ENCODE results near the gene CTU1.

The CTU1 gene

GRCh38 chr19:51064534-51065220, 43.5 kb downstream of the CTU1 start, which contains the start of gene KLK13:
KLK13 (minus strand) TSS chr19:51065092; CDS start chr19:51065067, 25 bp downstream.
- H3K4me3 Mint-ChIP-seq = peak within 1 kb of the TSS; percentile 54 to 59
- no peak for ATAC-seq
- peaks cover 5 to 10% of the 10 kb centered on the region in 2 donors for H3K9me3 Mint-ChIP-seq
- H3K27ac Mint-ChIP-seq = no peak within 1 kb of the TSS
- peaks cover 55% of the 10 kb centered on the region for H3K27me3 Mint-ChIP-seq
- no peaks in the 10 kb centered on the region for H3K4me1 Mint-ChIP-seq
- no peak for DNase-seq

DNA sequence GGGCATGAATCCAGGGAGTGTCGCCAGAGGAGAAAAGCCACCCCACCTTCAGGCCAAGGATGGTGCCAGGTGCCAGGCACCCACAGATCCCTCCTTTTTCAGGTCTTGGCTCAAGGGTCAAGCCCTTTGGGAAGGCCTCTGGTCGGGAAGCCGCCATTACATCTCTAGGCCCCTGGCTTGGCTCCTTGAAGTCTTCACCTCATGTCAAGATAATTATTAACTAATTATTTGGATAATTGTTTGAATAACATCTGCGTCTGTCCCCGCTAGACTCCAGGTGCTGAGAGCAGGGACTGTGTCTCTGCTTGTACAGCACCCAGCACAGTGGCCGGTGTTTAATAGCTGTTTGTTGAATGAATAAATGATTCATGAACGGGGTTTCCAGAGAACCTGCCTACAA, 44.5 kb downstream of the CTU1 start:
- Mint-ChIP-seq H3K27me3 (peaks cover 55% of the 10 kb centered on the region), H3K27ac (no peak overlapping the region), H3K4me3 (no peak overlapping the region), H3K4me1 (no peaks in the 10 kb centered on the region), H3K9me3 (peaks cover 5 to 10% of the 10 kb centered on the region in 2 donors)
- ATAC-seq (no peak), DNase-seq (no peak)

DNA sequence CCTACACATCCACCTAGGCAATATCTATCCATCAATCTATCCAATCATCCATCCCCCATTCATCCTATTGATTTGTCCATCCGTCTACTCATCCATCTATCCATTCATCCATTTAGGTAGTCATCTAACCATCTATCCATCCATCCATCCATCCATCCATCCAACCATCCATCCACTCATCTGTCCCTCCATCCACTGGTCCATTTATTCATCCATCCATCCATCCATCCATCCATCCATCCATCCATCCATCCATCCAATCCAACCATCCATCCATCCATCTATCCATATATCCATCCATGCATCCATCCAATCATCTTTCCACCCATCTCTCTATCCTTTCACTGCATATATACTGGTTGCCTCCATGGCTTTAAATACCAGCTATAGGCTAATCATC, 47.2 kb downstream of the CTU1 start:
- H3K9me3 Mint-ChIP-seq = peaks cover 5 to 10% of the 10 kb centered on the region in 2 donors
- no peak overlapping the region for H3K4me3 Mint-ChIP-seq
- H3K27me3 Mint-ChIP-seq = peaks cover 41% of the 10 kb centered on the region
- no peak for DNase-seq
- no peak for ATAC-seq
- H3K27ac Mint-ChIP-seq = no peak overlapping the region
- no peaks in the 10 kb centered on the region for H3K4me1 Mint-ChIP-seq

- peaks cover 41% of the 10 kb centered on the region for H3K27me3 Mint-ChIP-seq
- DNase-seq = no peak
- no peak overlapping the region for H3K27ac Mint-ChIP-seq
- H3K4me1 Mint-ChIP-seq = no peaks in the 10 kb centered on the region
- peaks cover 5 to 10% of the 10 kb centered on the region in 2 donors for H3K9me3 Mint-ChIP-seq
- no peak for ATAC-seq
- no peak overlapping the region for H3K4me3 Mint-ChIP-seq
These were observed 47.9 kb downstream of the CTU1 start for GRCh38 chr19:51060336-51060735.

DNA sequence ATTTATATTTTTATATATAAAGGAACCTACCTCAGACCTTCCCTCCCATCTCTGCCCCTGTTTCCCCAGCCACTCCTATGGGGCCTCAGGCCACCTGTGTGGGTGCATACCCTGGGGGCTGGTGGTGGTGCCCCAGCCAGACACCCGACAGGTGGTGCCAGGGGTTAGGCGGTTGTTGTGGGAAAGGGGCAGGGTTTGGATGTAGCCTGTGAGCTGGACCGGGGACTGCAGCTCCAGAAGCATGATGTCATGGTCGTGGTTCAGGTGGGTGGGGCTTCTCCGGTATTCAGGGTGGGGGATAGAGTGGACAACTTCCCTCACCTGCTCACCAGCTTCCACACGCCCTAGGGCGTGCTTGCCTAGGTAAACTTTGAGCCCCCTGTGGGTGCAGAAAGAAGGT, 48.5 kb downstream of the CTU1 start:
- peaks cover 43% of the 10 kb centered on the region for H3K27me3 Mint-ChIP-seq

GRCh38 chr19:51055866-51056265, 52.3 kb downstream of the CTU1 start:
- Mint-ChIP-seq H3K9me3 (peaks cover 0 to 2% of the 10 kb centered on the region in 2 donors), H3K27me3 (peaks cover 46% of the 10 kb centered on the region), H3K4me3 (no peak overlapping the region), H3K4me1 (no peaks in the 10 kb centered on the region), H3K27ac (no peak overlapping the region)
- ATAC-seq (no peak), DNase-seq (no peak)

More for the DNA sequence above, 48.5 kb downstream of the CTU1 start:
- H3K4me3 Mint-ChIP-seq = no peak overlapping the region
- H3K4me1 Mint-ChIP-seq = no peaks in the 10 kb centered on the region
- no peak for ATAC-seq
- no peak for DNase-seq
- no peak overlapping the region for H3K27ac Mint-ChIP-seq
- peaks cover 5 to 10% of the 10 kb centered on the region in 2 donors for H3K9me3 Mint-ChIP-seq
